ENCODE measurements around the gene RHOB. TPM values are rescaled to one million over a fixed set of nuclear protein-coding genes. Genes with fewer than 3 reads are reported as not detected.

Gene RHOB
- total RNA-seq, 2 experiments from 2014 or later, result 14.2 to 15.4 TPM

GRCh38 chr2:20430461-20431300 lies 16.2 kb upstream of the RHOB start:
- H3K4me3 Mint-ChIP-seq, result no peak overlapping the region
- intact Hi-C loops (cut with micrococcal nuclease), result no loop called here
- ChIA-PET CTCF (interaction anchor here (1.0 to 3.9 kb wide), 4 partner anchors 8 to 211 kb away, joined by 3 to 18 read pairs (median 6); no protein-coding TSS in a partner anchor), POLR2A (interaction anchor here (0.8 kb wide), 1 partner anchor 111 kb away, joined by 4 read pairs; no protein-coding TSS in a partner anchor)
- ATAC-seq, result peak; percentile 88
- TF ChIP-seq CTCF (IDR thresholded peaks at IDR 0.05), result no peak
- H3K36me3 Mint-ChIP-seq (ENCODE audit: low read depth), result no peaks in the 10 kb centered on the region
- H3K27ac Mint-ChIP-seq, result no peak overlapping the region
- peaks cover 8% of the 10 kb centered on the region for H3K4me1 Mint-ChIP-seq (ENCODE audit: low read depth)
- peak; percentile 58 for DNase-seq
- peaks cover 6% of the 10 kb centered on the region for H3K27me3 Mint-ChIP-seq
- no peaks in the 10 kb centered on the region for H3K9me3 Mint-ChIP-seq

- Mint-ChIP-seq H3K9me3 (no peaks in the 10 kb centered on the region), H3K27ac (no peak overlapping the region), H3K4me3 (no peak overlapping the region), H3K4me1 (ENCODE audit: low read depth) (peaks cover 8% of the 10 kb centered on the region), H3K27me3 (peaks cover 6% of the 10 kb centered on the region), H3K36me3 (ENCODE audit: low read depth) (no peaks in the 10 kb centered on the region)
- no peak for TF ChIP-seq CTCF (IDR thresholded peaks at IDR 0.05)
- ATAC-seq, result no peak
- no peak for DNase-seq
- intact Hi-C loops (cut with micrococcal nuclease), result no loop called here
- CTCF ChIA-PET, result interaction anchor here (1.0 to 3.9 kb wide), 6 partner anchors 8 to 211 kb away, joined by 3 to 18 read pairs (median 6); partner anchors contain the start of gene RHOB
- POLR2A ChIA-PET, result interaction anchor here (0.6 to 0.8 kb wide), 2 partner anchors 27 to 112 kb away, joined by 4 read pairs; no protein-coding TSS in a partner anchor
Observed at GRCh38 chr2:20431301-20431698, 15.6 kb upstream of the RHOB start.

- POLR2A ChIA-PET, result interaction anchor here (0.6 kb wide), 1 partner anchor 27 kb away, joined by 4 read pairs; no protein-coding TSS in a partner anchor
- DNase-seq (no peak), ATAC-seq (no peak)
- Mint-ChIP-seq H3K27ac (no peak overlapping the region), H3K4me3 (no peak overlapping the region), H3K27me3 (peaks cover 10% of the 10 kb centered on the region), H3K36me3 (ENCODE audit: low read depth) (no peaks in the 10 kb centered on the region), H3K9me3 (no peaks in the 10 kb centered on the region), H3K4me1 (ENCODE audit: low read depth) (peaks cover 8% of the 10 kb centered on the region)
- CTCF ChIA-PET, result interaction anchor here (0.6 to 3.9 kb wide), 7 partner anchors 9 to 210 kb away, joined by 3 to 18 read pairs (median 5); partner anchors contain the start of gene RHOB
- no peak for TF ChIP-seq CTCF (IDR thresholded peaks at IDR 0.05)
- intact Hi-C loops (cut with micrococcal nuclease), result no loop called here
Observed at GRCh38 chr2:20431772-20432171, 15.1 kb upstream of the RHOB start.

GRCh38 chr2:20432714-20433113 lies 14.2 kb upstream of the RHOB start:
- no peaks in the 10 kb centered on the region for H3K9me3 Mint-ChIP-seq
- no peaks in the 10 kb centered on the region for H3K36me3 Mint-ChIP-seq (ENCODE audit: low read depth)
- no peak overlapping the region for H3K27ac Mint-ChIP-seq
- POLR2A ChIA-PET, result no interaction called here
- peaks cover 10% of the 10 kb centered on the region for H3K27me3 Mint-ChIP-seq
- peaks cover 8% of the 10 kb centered on the region for H3K4me1 Mint-ChIP-seq (ENCODE audit: low read depth)
- ATAC-seq (no peak), DNase-seq (no peak)
- intact Hi-C loops (cut with micrococcal nuclease), result no loop called here
- H3K4me3 Mint-ChIP-seq, result no peak overlapping the region
- TF ChIP-seq CTCF (IDR thresholded peaks at IDR 0.05), result no peak
- CTCF ChIA-PET, result interaction anchor here (1.1 to 3.9 kb wide), 6 partner anchors 8 to 218 kb away, joined by 3 to 18 read pairs (median 5); partner anchors contain the start of gene HS1BP3

GRCh38 chr2:20433249-20433648 lies 13.6 kb upstream of the RHOB start:
- Mint-ChIP-seq H3K27ac (no peak overlapping the region), H3K36me3 (ENCODE audit: low read depth) (no peaks in the 10 kb centered on the region), H3K4me3 (no peak overlapping the region), H3K27me3 (peaks cover 11% of the 10 kb centered on the region), H3K9me3 (no peaks in the 10 kb centered on the region), H3K4me1 (ENCODE audit: low read depth) (peaks cover 8% of the 10 kb centered on the region)
- CTCF ChIA-PET, result interaction anchor here (1.1 to 3.9 kb wide), 5 partner anchors 9 to 217 kb away, joined by 3 to 18 read pairs (median 4); partner anchors contain the start of gene HS1BP3
- ATAC-seq (no peak), DNase-seq (no peak)
- POLR2A ChIA-PET, result no interaction called here
- intact Hi-C loops (cut with micrococcal nuclease), result no loop called here
- no peak for TF ChIP-seq CTCF (IDR thresholded peaks at IDR 0.05)

Data from activated CD8-positive, alpha-beta T cell treated with anti-CD3 and anti-CD28 coated beads for 36 hours (primary cell).